ENCODE results near the gene ANXA10. TPM values are rescaled to one million over a fixed set of nuclear protein-coding genes. Genes with fewer than 3 reads are reported as not detected.

Gene ANXA10
- total RNA-seq, 1 experiment from 2014 or later = 0.17 TPM

Other genes starting within 250 kb of the ANXA10 start
- 37.4 and 43.9 TPM in 2 replicates for gene DDX60, start 226.2 kb downstream of the ANXA10 start, total RNA-seq (2014; rRNA removed; shearing (Covaris generic))